Trophoblast cell (in vitro differentiated cells and primary cell): ENCODE results near the gene UNC13D.

ENCODE experiments used
- DNase-seq, 2 donors: peaks; one replicate each; pipeline ENCODE4 v3.0.0-alpha.2; 2016
- H2AFZ ChIP-seq: 2 replicates; pipeline ENCODE4 v1.6.1; 2013; ENCODE audit warnings: low read length, moderate library complexity, mild to moderate bottlenecking; ENCODE audit not compliant: insufficient read depth, poor library complexity
- H2AK5ac ChIP-seq: 2 replicates; pipeline ENCODE4 v1.6.1; 2013; ENCODE audit warnings: mild to moderate bottlenecking, low read length
- H2BK120ac ChIP-seq: 2 replicates; pipeline ENCODE4 v1.6.1; 2013; ENCODE audit warnings: low read length, mild to moderate bottlenecking, moderate library complexity; ENCODE audit not compliant: insufficient read depth, poor library complexity
- H2BK12ac ChIP-seq: 2 replicates; pipeline ENCODE4 v1.6.1; 2013; ENCODE audit warnings: mild to moderate bottlenecking, low read length, moderate library complexity
- H2BK5ac ChIP-seq: 2 replicates; pipeline ENCODE4 v1.6.1; 2013; ENCODE audit warnings: low read length, low read depth, moderate library complexity, mild to moderate bottlenecking; ENCODE audit not compliant: poor library complexity
- H3K14ac ChIP-seq: 2 replicates; pipeline ENCODE4 v1.6.1; 2013; ENCODE audit warnings: mild to moderate bottlenecking, low read length
- H3K18ac ChIP-seq: 2 replicates; pipeline ENCODE4 v1.6.1; 2013; ENCODE audit warnings: mild to moderate bottlenecking, low read length
- H3K23ac ChIP-seq: 2 replicates; pipeline ENCODE4 v1.6.1; 2013; ENCODE audit warnings: low read length
- H3K27ac ChIP-seq: 2 replicates; pipeline ENCODE4 v1.5.1; 2013; ENCODE audit warnings: low read depth, mild to moderate bottlenecking, inconsistent platforms, low read length, moderate library complexity
- H3K27me3 ChIP-seq: 2 replicates; pipeline ENCODE4 v1.6.1; 2013; ENCODE audit warnings: inconsistent platforms, mild to moderate bottlenecking, low read length, moderate library complexity; ENCODE audit not compliant: insufficient read depth
- H3K36me3 ChIP-seq, 2 experiments: 1 replicate in 1 of 2; 2 replicates in 1 of 2; pipeline ENCODE4 v1.6.1; 2013; ENCODE audit warnings: low read length in 2 of 2, mild to moderate bottlenecking in 2 of 2, moderate library complexity in 1 of 2; ENCODE audit not compliant: insufficient read depth in 2 of 2, control insufficient read depth in 1 of 2
- H3K4ac ChIP-seq: 2 replicates; pipeline ENCODE4 v1.6.1; 2013; ENCODE audit warnings: low read depth, mild to moderate bottlenecking, low read length, moderate library complexity
- H3K4me1 ChIP-seq, 2 experiments: 1 replicate in 1 of 2; 2 replicates in 1 of 2; pipeline ENCODE4 v1.6.1; 2013; ENCODE audit warnings: low read length in 2 of 2, mild to moderate bottlenecking in 2 of 2, moderate library complexity in 1 of 2; ENCODE audit not compliant: insufficient read depth in 2 of 2, control insufficient read depth in 1 of 2
- H3K4me2 ChIP-seq: 2 replicates; pipeline ENCODE4 v1.6.1; 2013; ENCODE audit warnings: inconsistent platforms, mild to moderate bottlenecking, low read length, moderate library complexity
- H3K4me3 ChIP-seq: 2 replicates; pipeline ENCODE4 v1.5.1; 2013; ENCODE audit warnings: mild to moderate bottlenecking, low read depth, low read length, inconsistent platforms
- H3K79me1 ChIP-seq: one replicate; pipeline ENCODE4 v1.6.1; 2013; ENCODE audit warnings: low read length
- H3K79me2 ChIP-seq: 2 replicates; pipeline ENCODE4 v1.6.1; 2013; ENCODE audit warnings: low read length, mild to moderate bottlenecking; ENCODE audit not compliant: control insufficient read depth, insufficient read depth, poor library complexity
- H3K9ac ChIP-seq: 2 replicates; pipeline ENCODE4 v1.6.1; 2013; ENCODE audit warnings: mild to moderate bottlenecking, low read length
- H3K9me3 ChIP-seq: 2 replicates; pipeline ENCODE4 v1.6.1; 2013; ENCODE audit warnings: low read depth, mild to moderate bottlenecking, control low read depth, inconsistent platforms, low read length; ENCODE audit not compliant: insufficient read depth
- H4K12ac ChIP-seq: 2 replicates; pipeline ENCODE4 v1.6.1; 2013; ENCODE audit warnings: low read depth, mild to moderate bottlenecking, low read length, moderate library complexity
- H4K8ac ChIP-seq: 2 replicates; pipeline ENCODE4 v1.6.1; 2013; ENCODE audit warnings: low read depth, mild to moderate bottlenecking, low read length, moderate library complexity
- H4K91ac ChIP-seq: one replicate; pipeline ENCODE4 v1.6.1; 2013; ENCODE audit warnings: low read depth, mild to moderate bottlenecking, low read length, moderate library complexity
- WGBS: extraction: QIAGEN DNeasy Blood & Tissue Kit; methylation state at CpG from one replicate; pipeline ENCODE4 v1.1.7; 2013; ENCODE audit warnings: missing lambda C conversion rate; ENCODE audit not compliant: insufficient read length, insufficient coverage; ENCODE audit errors: extremely low coverage; 5-methylcytosine and 5-hydroxymethylcytosine counted together

UNC13D gene

GRCh38 chr17:75828076-75828400, 16.2 kb downstream of the UNC13D start:
- Histone ChIP-seq H3K18ac (no peak overlapping the region), H3K4me1 (peaks cover 8 to 10% of the 10 kb centered on the region in 2 experiments), H3K9me3 (no peaks in the 10 kb centered on the region), H2BK120ac (no peak overlapping the region), H4K12ac (peak overlapping the region; percentile 6), H2BK12ac (no peak overlapping the region), H3K79me1 (peaks cover 2% of the 10 kb centered on the region), H4K91ac (no peak overlapping the region), H3K9ac (no peak overlapping the region), H2AK5ac (no peak overlapping the region), H3K14ac (no peak overlapping the region), H3K27me3 (no peaks in the 10 kb centered on the region), H3K4ac (no peak overlapping the region), H3K4me3 (no peak overlapping the region), H2BK5ac (no peak overlapping the region), H4K8ac (no peak overlapping the region), H3K23ac (no peak overlapping the region), H3K36me3 (peaks cover 22 to 27% of the 10 kb centered on the region in 2 experiments), H3K79me2 (no peaks in the 10 kb centered on the region), H3K4me2 (peak overlapping the region; percentile 55), H3K27ac (no peak overlapping the region), H2AFZ (no peak overlapping the region)
- no peak for DNase-seq
- no CpG with 5 or more reads among the region's 11 CpGs for WGBS

GRCh38 chr17:75827308-75828075, 16.7 kb downstream of the UNC13D start:
- peaks cover 2% of the 10 kb centered on the region for H3K79me1 ChIP-seq
- peak overlapping the region; percentile 55 for H3K4me2 ChIP-seq
- peak overlapping the region; percentile 45 for H3K14ac ChIP-seq
- H2BK5ac ChIP-seq: no peak overlapping the region
- H3K9me3 ChIP-seq: no peaks in the 10 kb centered on the region
- no peak overlapping the region for H2BK120ac ChIP-seq
- no peaks in the 10 kb centered on the region for H3K27me3 ChIP-seq
- H4K12ac ChIP-seq: peak overlapping the region; percentile 6
- no peak overlapping the region for H2BK12ac ChIP-seq
- H2AFZ ChIP-seq: no peak overlapping the region
- no CpG with 5 or more reads among the region's 21 CpGs for WGBS
- H3K79me2 ChIP-seq: no peaks in the 10 kb centered on the region
- no peak overlapping the region for H3K27ac ChIP-seq
- no peak overlapping the region for H3K4me3 ChIP-seq
- H3K4me1 ChIP-seq: peaks cover 8 to 10% of the 10 kb centered on the region in 2 experiments
- H4K91ac ChIP-seq: peak overlapping the region; percentile 57
- no peak overlapping the region for H2AK5ac ChIP-seq
- H3K9ac ChIP-seq: no peak overlapping the region
- no peak overlapping the region for H3K4ac ChIP-seq
- DNase-seq: peak; percentile 38 to 63
- peaks cover 27 to 32% of the 10 kb centered on the region in 2 experiments for H3K36me3 ChIP-seq
- H4K8ac ChIP-seq: peak overlapping the region; percentile 54
- H3K18ac ChIP-seq: no peak overlapping the region
- H3K23ac ChIP-seq: no peak overlapping the region

GRCh38 chr17:75826561-75827307, 17.5 kb downstream of the UNC13D start:
- Histone ChIP-seq H4K91ac (no peak overlapping the region), H3K36me3 (peaks cover 35 to 40% of the 10 kb centered on the region in 2 experiments), H2AK5ac (no peak overlapping the region), H3K9ac (no peak overlapping the region), H3K79me2 (no peaks in the 10 kb centered on the region), H2BK12ac (no peak overlapping the region), H4K12ac (no peak overlapping the region), H3K9me3 (no peaks in the 10 kb centered on the region), H3K27ac (no peak overlapping the region), H3K27me3 (no peaks in the 10 kb centered on the region), H3K4me2 (no peak overlapping the region), H3K4ac (no peak overlapping the region), H3K23ac (no peak overlapping the region), H4K8ac (peak overlapping the region; percentile 54), H3K4me3 (no peak overlapping the region), H2BK120ac (no peak overlapping the region), H2BK5ac (no peak overlapping the region), H3K79me1 (peaks cover 2% of the 10 kb centered on the region), H3K18ac (no peak overlapping the region), H2AFZ (no peak overlapping the region), H3K14ac (no peak overlapping the region), H3K4me1 (peaks cover 8 to 10% of the 10 kb centered on the region in 2 experiments)
- WGBS: no CpG with 5 or more reads among the region's 14 CpGs
- no peak for DNase-seq

GRCh38 chr17:75825748-75826370, 18.3 kb downstream of the UNC13D start:
- Histone ChIP-seq H2AK5ac (no peak overlapping the region), H3K23ac (no peak overlapping the region), H3K79me2 (no peaks in the 10 kb centered on the region), H3K4ac (no peak overlapping the region), H3K14ac (no peak overlapping the region), H2BK5ac (no peak overlapping the region), H2BK120ac (no peak overlapping the region), H3K4me1 (peaks cover 8 to 10% of the 10 kb centered on the region in 2 experiments), H3K18ac (no peak overlapping the region), H3K4me2 (no peak overlapping the region), H3K4me3 (no peak overlapping the region), H4K8ac (no peak overlapping the region), H3K27ac (no peak overlapping the region), H3K36me3 (peaks cover 43 to 48% of the 10 kb centered on the region in 2 experiments), H3K27me3 (no peaks in the 10 kb centered on the region), H4K12ac (no peak overlapping the region), H2AFZ (no peak overlapping the region), H4K91ac (no peak overlapping the region), H3K9ac (no peak overlapping the region), H3K79me1 (peaks cover 2% of the 10 kb centered on the region), H3K9me3 (no peaks in the 10 kb centered on the region), H2BK12ac (no peak overlapping the region)
- WGBS: no CpG with 5 or more reads among the region's 12 CpGs
- DNase-seq: no peak
